SHP77 (cell line): ENCODE data around the gene NGEF.

Experiments used
- DNase-seq, 2 experiments: peaks; one replicate each; lab custom pipeline; 2025; lab: John Stamatoyannopoulos, UW

The NGEF gene

GRCh38 chr2:232833830-232834229 is 179.2 kb downstream of the NGEF start:
- no peak for DNase-seq

GRCh38 chr2:232831496-232831895 is 181.6 kb downstream of the NGEF start:
- DNase-seq: no peak

DNA sequence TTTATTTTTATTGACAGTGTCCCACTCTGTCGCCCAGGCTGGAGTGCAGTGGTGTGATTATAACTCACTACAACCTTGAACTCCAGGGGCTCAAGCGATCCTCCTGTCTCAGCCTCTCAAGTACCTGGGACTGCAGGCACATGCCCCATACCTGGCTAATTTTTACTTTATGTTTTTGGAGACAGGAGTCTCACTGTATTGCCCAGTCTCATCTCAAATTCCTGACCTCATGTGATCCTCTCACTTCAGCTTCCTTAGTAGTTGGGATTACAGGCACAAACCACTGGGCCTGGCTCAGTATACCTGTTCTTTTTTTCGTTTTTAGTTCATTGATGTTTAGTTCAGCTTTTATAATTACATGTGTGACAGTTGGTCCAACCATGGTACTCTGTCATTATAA is 183.1 kb downstream of the NGEF start:
- DNase-seq: no peak
